K562 (cell line): ENCODE measurements around the gene DRC1. TPM values are rescaled to one million over a fixed set of nuclear protein-coding genes. Genes with fewer than 3 reads are reported as not detected.

Experiments
- ARID1B ChIP-seq: fragments of 450-650 bp; IDR thresholded peaks from 2 replicates; pipeline ENCODE4 v1.6.1; 2016; ENCODE audit warnings: antibody characterized with exemption, mild to moderate bottlenecking, inconsistent platforms
- BRF2 ChIP-seq: IDR thresholded peaks from 3 replicates; pipeline ENCODE4 v1.6.1; 2011; ENCODE audit warnings: borderline replicate concordance, mild to moderate bottlenecking; ENCODE audit not compliant: insufficient read length, insufficient read depth
- CUX1 ChIP-seq: fragments of 200-800 bp; sonication (Bioruptor generic); IDR thresholded peaks from 2 replicates; pipeline ENCODE4 v1.6.1; 2016; ENCODE audit warnings: missing genetic modification characterization, missing compliant biosample characterization
- ETS1 ChIP-seq: conservative IDR thresholded peaks from 2 replicates; pipeline ENCODE4 v1.6.1; 2011; ENCODE audit warnings: low read depth, mild to moderate bottlenecking, low read length; ENCODE audit not compliant: control insufficient read depth
- HNRNPL ChIP-seq: fragments of 200-400 bp; formaldehyde crosslinking; IDR thresholded peaks from 2 replicates; pipeline ENCODE4 v1.6.1; 2017; ENCODE audit warnings: low read depth, mild to moderate bottlenecking, low read length
- HSF4 ChIP-seq: fragments of 250-450 bp; sonication (Bioruptor Pico); IDR thresholded peaks from 2 replicates; pipeline ENCODE4 v2.1.2; 2022; ENCODE audit warnings: mild to moderate bottlenecking, moderate library complexity, borderline replicate concordance
- MTF1 ChIP-seq: fragments of 250-450 bp; sonication (Bioruptor Pico); IDR thresholded peaks from 2 replicates; pipeline ENCODE4 v1.9.0; 2021; ENCODE audit warnings: moderate library complexity, mild to moderate bottlenecking, inconsistent platforms, borderline replicate concordance
- PHB2 ChIP-seq: fragments of 450-650 bp; IDR thresholded peaks from 2 replicates; pipeline ENCODE4 v1.6.1; 2017; ENCODE audit warnings: low read depth
- POLR3A ChIP-seq: IDR thresholded peaks from 2 replicates; pipeline ENCODE4 v1.6.1; 2011; ENCODE audit warnings: borderline replicate concordance, mild to moderate bottlenecking, moderate library complexity; ENCODE audit not compliant: insufficient read length, insufficient read depth; ENCODE audit errors: extremely low read depth
- SETDB1 ChIP-seq: IDR thresholded peaks from one replicate; pipeline ENCODE4 v1.6.1; 2012; ENCODE audit warnings: low read length, control low read depth, inconsistent platforms
- SFPQ ChIP-seq: fragments of 200-400 bp; formaldehyde crosslinking; IDR thresholded peaks from 2 replicates; pipeline ENCODE4 v1.6.1; 2017; ENCODE audit warnings: mild to moderate bottlenecking, low read depth, low read length, moderate library complexity
- SRSF9 ChIP-seq: fragments of 200-400 bp; formaldehyde crosslinking; IDR thresholded peaks from 2 replicates; pipeline ENCODE4 v1.6.1; 2017; ENCODE audit warnings: low read depth, low read length, borderline replicate concordance
- TEAD4 ChIP-seq, 2 experiments: sonication (generic) in 1 of 2; formaldehyde crosslinking in 1 of 2; IDR thresholded peaks; 2 replicates each; pipeline versions ENCODE4 v1.6.1 to v1.8.0; 2012 to 2022; ENCODE audit warnings: borderline replicate concordance in 1 of 2, inconsistent platforms in 1 of 2, low read length in 1 of 2, mild to moderate bottlenecking in 1 of 2, missing genetic modification reagents in 1 of 2
- XRCC4 ChIP-seq: IDR thresholded peaks from one replicate; pipeline ENCODE4 v1.6.1; 2011; ENCODE audit not compliant: insufficient read depth, insufficient read length; ENCODE audit errors: extremely low read depth
- ZFP30 ChIP-seq: fragments of 250-450 bp; sonication (Bioruptor Pico); IDR thresholded peaks from 2 replicates; pipeline ENCODE4 v1.8.0; 2022; ENCODE audit warnings: moderate library complexity, mild to moderate bottlenecking, inconsistent platforms, borderline replicate concordance
- ZKSCAN3 ChIP-seq: fragments of 250-450 bp; sonication (Bioruptor Pico); IDR thresholded peaks from 2 replicates; pipeline ENCODE4 v1.4.0; 2020
- ZNF217 ChIP-seq: sonication (generic); formaldehyde crosslinking; IDR thresholded peaks from 2 replicates; pipeline ENCODE4 v1.8.0; 2022; ENCODE audit warnings: mild to moderate bottlenecking, missing genetic modification reagents
- ZNF764 ChIP-seq: fragments of 250-450 bp; sonication (Bioruptor Pico); IDR thresholded peaks from 2 replicates; pipeline ENCODE4 v1.4.0; 2020; ENCODE audit warnings: low read depth, mild to moderate bottlenecking, moderate library complexity
- ZSCAN32 ChIP-seq: fragments of 450-650 bp; formaldehyde crosslinking; IDR thresholded peaks from 2 replicates; pipeline ENCODE4 v1.4.0; 2020; ENCODE audit warnings: mild to moderate bottlenecking, moderate library complexity
- polyA plus RNA-seq, 8 experiments: library from polyadenylated mRNA; depleted of rRNA in 4 of 8; stranded (reverse) in 5 of 8; unstranded in 3 of 8; fragments of >200 nt; fragmentation: Nextera tagmentation in 2 of 8; fragmentation: Illumina TruSeq in 1 of 8; extraction: Ambion mirVana in 2 of 8; extraction: Trizol in 1 of 8; gene quantifications; 2 replicates each; pipeline versions ENCODE4 v1.2.1 to v1.2.3, GENCODE V29; 2011 to 2014; ENCODE audit warnings: inconsistent platforms in 1 of 8, missing spikeins in 1 of 8
- total RNA-seq, 7 experiments: library from RNA; depleted of rRNA in 6 of 7; stranded (reverse); fragments of >200 nt in 6 of 7; fragmentation: Illumina TruSeq in 2 of 7; extraction: Trizol in 2 of 7; gene quantifications; 2 replicates each; pipeline versions ENCODE4 v1.2.1 to v1.2.3, GENCODE V29; 2011 to 2021; ENCODE audit warnings: low replicate concordance in 1 of 7

The DRC1 gene
- total and polyA plus RNA-seq, 9 of the 15 experiments (the other 6 are each of a cell fraction or from before 2014, with no cell fraction given), result 0.07 to 0.10 TPM; not detected in 7

- TF ChIP-seq CUX1 (CRISPR knock-in tag) (no peak), SETDB1 (no peak), SRSF9 (no peak), BRF2 (no peak), ZNF217 (CRISPR knock-in tag) (no peak), PHB2 (no peak), ETS1 (no peak), POLR3A (no peak), ZNF764 (no peak), ARID1B (peak; percentile 59; the same call in 1 of the 2 replicates), ZFP30 (CRISPR knock-in tag) (no peak), HSF4 (no peak), XRCC4 (no peak), ZKSCAN3 (no peak), MTF1 (CRISPR knock-in tag) (no peak), HNRNPL (no peak), TEAD4 (IDR thresholded peaks at IDR 0.05; ENCODE audit: low read length) (peak; percentile 20; the same call in 1 of the 2 replicates), TEAD4 (CRISPR knock-in tag; IDR thresholded peaks at IDR 0.05; ENCODE audit: borderline replicate concordance) (no peak), ZSCAN32 (CRISPR knock-in tag) (no peak), SFPQ (no peak)
Measured at GRCh38 chr2:26442707-26443106, 41.0 kb downstream of the DRC1 start (continued).
